Stomach (tissue), 4 donors: ENCODE measurements around the gene GPR17.

ENCODE experiments used
- POLR2A ChIP-seq, 4 donors: fragments of 450-650 bp; IDR thresholded peaks; one replicate each; pipeline ENCODE4 v1.6.1; 2016; ENCODE audit warnings: antibody characterized with exemption in 4 of 4, control low read depth in 2 of 4, mild to moderate bottlenecking in 1 of 4, moderate library complexity in 1 of 4
- POLR2AphosphoS5 ChIP-seq, 3 donors: sonication (generic); formaldehyde crosslinking; IDR thresholded peaks; one replicate each; pipeline ENCODE4 v1.6.1; 2016; ENCODE audit warnings: antibody characterized with exemption in 3 of 3

DNA sequence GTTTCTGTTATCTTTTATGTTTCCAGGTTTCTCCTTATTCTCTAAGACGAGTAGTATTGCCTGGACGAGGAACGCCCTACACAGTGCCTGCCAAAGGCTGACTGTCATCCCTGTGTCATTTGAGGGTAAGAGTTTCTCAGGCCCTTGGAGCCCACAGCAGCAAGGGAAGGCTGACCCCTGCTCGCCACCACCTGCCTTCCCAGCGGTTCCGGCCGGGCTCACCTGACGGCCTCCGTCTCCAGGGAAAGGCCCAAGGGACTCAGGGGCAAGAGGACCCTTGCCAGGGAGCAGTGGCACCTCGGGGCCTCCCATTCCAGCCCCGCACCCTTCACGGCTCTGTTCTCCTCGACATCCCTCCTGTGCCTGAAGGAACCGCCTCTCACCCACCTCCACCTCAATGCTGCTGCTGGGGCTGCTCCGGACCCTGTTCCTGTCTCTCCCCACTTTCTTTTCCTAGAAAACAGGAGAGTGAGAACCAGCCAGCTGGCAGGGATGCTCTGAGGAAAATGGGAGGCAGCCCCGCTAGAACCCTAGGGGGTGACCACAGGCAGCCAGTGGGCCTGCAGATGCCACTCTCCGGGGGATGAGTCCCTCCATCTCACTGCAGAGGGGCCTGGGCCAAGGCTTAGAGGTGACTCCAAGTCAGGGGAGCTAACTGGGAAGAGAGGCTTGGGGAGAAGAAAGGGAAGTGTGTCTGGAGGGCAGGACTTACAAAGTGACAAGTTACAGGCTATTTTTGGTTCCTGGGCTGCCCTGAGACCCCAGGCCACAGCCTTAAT, 27.5 kb downstream of the GPR17 start:
- TF ChIP-seq POLR2AphosphoS5 (IDR thresholded peaks at IDR 0.05): no peak
- no peak for TF ChIP-seq POLR2A (IDR thresholded peaks at IDR 0.05)
